GM18508 (cell line): ENCODE data around the gene LGALS9.
"Not testable (repeated sequence)": the region's sequence is repeated elsewhere in the genome, so short reads cannot be mapped to it uniquely, and the experiment has no call there.

Source experiments
- ATAC-seq: cut with Tn5 transposase; IDR thresholded peaks from one replicate; pipeline ENCODE4 v1.9.1; 2021; ENCODE audit warnings: moderate number of reproducible peaks; ENCODE audit not compliant: insufficient read depth, unreplicated experiment

Gene LGALS9

DNA sequence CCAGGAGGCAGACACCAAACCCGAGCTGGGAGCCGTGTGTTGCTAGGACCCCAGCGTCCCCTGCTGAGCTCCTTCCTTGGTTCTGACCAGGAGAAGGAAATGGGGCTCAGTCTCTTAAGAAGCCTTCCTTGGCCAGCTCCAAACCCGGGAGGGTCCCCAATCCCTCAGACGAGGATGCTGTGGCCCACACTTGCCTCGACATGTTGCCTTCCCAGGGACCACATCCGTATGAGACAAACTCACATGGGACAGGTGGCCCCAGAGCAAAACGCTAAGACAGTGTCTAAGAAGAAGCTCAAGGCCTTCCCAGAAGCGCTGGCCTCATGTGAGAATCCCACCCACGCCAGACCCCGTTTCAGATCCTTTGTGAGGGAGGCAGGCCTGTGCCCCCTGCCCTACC is 19.8 kb downstream of the LGALS9 start:
- no peak for ATAC-seq

DNA sequence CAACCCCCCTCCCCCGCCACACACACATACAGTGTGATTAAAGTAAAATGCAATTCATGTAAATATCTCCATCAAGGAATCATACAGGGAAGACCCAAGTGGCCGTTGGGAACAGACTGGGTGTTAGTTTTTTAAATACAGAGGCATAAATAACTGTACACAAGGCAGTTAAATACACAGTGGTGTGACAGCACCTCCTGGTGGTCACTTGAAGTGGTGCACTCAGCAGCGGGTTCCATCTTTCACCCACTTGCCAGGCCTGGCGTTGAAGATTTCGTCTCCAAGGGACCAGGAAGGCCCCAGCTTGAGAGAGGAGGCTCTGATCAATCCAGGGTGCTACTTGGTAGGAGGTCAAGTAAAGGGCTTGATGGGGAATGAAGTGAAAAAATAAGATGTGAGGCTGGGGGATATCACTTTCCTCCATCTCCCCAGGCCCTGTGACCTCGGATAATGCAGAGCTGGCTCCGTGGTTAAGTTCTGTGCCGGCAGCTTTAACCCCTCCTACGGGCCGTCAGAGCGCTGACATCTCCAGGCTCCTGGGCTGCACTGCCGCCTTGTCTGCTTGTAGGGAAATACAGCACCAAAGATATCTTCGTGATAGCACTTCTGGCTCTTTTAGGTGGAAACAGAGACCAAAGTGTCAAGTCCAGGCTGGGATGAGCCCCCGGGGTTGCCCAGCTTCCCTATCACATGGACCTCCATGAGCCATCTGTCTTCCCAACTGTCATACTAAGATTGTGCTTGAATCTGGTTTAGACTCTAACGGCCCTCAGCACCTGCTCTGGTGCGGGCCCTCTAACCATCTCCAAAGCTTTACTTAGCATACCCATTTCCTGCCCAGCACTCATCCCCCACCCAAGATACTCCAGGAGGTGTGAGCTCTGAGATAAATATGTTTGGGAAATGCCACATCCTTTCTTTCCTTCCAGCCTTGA is 20.7 kb downstream of the LGALS9 start:
- ATAC-seq: no peak

- ATAC-seq: not testable (repeated sequence)
Observed at GRCh38 chr17:27653449-27653971, 22.5 kb downstream of the LGALS9 start.

DNA sequence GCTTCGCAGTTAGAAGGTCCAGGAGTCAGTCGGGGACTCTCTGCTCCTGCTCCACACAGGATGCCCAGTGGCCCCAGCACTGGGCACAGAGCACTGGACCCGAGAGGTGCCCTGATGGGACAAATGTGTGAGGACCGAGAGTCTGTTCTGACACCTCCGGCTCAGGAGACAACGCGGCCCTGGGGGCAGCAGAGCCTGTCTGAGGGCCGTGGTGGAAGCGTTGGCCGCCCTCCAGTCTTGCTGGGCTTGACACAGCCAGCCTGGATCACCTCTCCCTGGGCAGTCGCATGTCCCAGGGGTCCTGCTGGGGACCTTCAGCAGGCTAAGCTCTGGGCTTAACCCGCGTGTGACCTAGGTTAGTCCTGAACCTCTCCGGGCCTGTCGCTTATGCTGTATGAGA is 23.1 kb downstream of the LGALS9 start:
- ATAC-seq: no peak

DNA sequence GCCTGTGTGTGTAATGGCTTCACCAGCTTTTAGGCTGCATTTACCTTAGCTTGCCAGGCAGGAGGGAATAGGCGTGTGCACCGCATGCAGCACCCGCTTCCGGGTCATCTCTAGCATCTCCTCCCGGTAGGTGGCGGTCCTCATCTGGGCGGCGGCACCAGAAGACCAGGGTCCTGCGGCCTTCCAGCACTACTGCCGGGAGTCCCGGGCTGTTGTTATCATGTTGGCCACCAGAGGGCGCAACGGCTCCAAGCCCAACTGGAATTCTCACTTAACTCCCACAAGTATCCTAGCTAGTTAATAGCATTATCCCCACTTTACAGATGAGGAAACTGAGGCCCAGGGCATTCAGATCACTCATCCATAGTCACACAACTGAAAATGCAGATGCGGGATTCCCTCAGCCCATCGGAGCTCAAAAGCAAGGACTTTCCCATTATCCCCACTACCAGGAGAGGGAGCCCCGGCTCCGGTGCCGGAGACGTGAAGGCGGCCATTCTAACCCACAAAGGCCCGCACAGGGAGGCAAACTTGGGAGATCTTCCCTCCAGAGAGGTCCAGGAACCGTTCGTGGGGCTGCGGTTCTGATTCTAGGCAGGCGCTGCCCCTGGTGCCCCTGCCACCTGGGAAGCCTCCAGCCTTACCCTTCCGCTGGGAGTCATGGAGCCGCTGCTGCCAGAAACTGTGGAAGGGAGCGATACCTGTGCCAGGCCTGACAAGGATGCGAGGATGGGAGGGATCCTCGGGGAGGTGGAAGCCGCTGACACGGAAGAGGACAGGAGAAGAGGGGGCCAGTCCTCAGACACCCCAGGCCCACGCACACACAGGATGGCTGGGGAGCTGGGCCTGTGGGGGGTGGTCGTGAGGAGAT is 23.9 kb downstream of the LGALS9 start:
- ATAC-seq: no peak

- not testable (repeated sequence) for ATAC-seq
Observed at GRCh38 chr17:27655525-27656111, 24.6 kb downstream of the LGALS9 start.

- not testable (repeated sequence) for ATAC-seq
Observed at GRCh38 chr17:27656620-27657019, 25.6 kb downstream of the LGALS9 start.

DNA sequence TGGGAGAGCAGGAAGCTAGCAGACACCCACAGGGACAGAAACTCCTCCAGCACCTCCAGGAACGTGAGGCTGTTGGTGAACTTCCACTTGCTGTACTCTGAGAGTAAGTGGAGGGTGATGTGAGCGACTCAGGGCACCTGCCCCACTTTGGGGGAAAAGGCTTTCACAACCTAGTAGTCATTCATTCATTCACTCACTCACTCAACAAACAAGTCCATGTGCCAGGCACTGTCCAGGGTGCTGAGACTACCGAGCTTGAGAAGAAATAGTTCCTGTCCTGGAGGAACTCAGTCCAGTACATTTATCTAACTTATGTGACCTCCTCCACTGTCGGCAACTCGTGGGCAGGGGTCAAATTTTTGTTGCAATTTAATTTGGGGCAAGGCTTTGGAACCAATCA is 26.6 kb downstream of the LGALS9 start:
- ATAC-seq: no peak

DNA sequence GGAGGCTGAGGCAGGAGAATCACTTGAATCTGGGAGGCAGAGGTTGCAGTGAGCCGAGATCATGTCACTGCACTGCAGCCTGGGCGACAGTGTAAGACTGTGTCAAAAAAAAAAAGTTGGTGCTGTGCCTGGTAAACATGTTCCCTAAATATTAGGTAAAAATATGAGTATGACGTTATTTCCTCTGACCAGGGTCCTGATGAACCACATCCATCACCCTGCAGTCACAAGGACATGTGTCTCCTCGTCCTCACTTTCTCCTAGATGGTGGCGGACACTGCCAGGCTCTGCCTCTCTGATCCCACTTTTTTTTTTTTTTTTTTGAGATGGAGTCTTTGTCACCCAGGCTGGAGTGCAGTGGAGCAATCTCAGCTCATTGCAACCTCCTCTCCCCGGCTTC is 28.7 kb downstream of the LGALS9 start:
- no peak for ATAC-seq

- no peak for ATAC-seq
Observed at GRCh38 chr17:27660436-27660835, 29.4 kb downstream of the LGALS9 start.

GRCh38 chr17:27663936-27664605 is 33.1 kb downstream of the LGALS9 start:
- no peak for ATAC-seq

DNA sequence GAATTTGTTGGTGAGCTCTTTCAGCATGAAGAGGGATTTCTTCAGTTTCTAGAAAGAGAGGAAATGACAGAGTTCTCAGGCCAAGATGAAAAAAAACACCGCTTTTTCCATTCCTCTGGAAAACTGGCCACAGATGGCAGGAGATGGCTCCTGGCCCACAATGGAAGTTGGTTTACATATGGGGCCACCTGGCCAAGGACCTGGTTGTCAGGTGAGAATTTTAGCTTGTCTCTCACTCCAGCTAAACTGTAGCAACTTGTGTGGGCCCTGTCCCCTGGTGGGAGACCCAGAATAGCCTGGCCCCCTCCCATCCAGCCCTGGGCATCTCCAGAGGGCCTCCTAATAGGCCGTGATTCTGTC is 33.6 kb downstream of the LGALS9 start:
- ATAC-seq: no peak

GRCh38 chr17:27665549-27665948 is 34.6 kb downstream of the LGALS9 start:
- no peak for ATAC-seq

GRCh38 chr17:27666270-27666669 is 35.3 kb downstream of the LGALS9 start:
- ATAC-seq: not testable (repeated sequence)

GRCh38 chr17:27666831-27667560 is 36.0 kb downstream of the LGALS9 start:
- ATAC-seq: no peak

DNA sequence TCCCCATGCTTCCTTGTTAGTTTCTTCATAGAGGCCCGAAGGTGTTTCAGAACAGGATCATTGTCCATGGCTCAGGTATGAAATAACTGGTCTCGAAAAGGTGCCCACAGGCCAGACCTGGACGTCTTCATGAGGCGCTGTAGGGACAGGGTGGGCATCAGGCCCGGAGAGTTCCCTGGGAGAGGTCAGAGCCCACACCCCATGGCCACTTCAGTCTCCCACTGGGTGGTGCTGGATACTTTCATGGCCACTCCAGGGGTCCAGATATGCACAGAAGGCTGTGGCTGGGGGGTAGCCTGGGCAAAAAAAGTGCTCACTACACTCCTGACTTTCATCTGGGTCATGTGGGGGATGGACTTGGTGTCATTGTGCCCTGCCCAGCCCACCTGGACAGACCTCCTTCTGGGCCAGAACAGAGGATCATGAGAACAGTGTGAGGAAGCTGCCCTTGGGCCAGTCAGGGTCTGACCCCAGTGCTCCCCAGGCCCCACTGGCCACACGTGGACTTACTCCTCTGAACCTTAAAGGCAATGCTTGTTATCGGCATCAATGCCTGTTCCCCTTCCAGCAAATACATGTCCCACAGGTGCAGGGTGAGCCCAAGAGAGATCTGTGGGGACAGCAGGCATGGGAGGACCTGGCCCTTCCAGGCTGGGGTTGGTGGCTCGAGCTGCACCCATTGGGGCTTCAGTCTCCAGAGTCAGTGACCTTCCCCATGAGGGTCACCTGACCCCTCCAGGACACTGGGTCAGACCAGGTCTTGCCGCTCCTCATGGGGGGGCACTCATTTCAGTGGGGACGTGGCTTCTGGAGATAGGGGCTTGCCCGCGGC is 36.9 kb downstream of the LGALS9 start:
- ATAC-seq: no peak

GRCh38 chr17:27668488-27668823 is 37.5 kb downstream of the LGALS9 start:
- ATAC-seq: no peak

DNA sequence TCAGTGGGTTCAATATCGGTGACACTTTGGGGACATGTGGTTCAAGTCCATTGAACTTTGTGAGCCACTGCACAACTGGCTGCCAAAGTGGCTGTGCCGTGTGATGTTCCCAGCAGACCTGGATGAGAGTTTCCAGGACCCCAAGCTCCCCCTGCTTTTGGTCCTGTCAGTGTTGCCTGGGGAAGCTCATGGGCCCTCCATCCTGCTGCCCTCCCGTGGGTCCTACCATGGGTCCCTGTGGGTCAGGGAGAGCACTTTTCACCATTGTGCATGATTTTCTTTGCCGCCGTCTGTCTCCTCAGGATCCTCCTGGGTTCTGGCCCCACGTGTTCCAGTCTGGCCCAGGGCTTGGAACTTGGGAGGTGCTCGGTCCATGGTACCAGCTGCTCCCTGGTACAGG is 38.1 kb downstream of the LGALS9 start:
- no peak for ATAC-seq

DNA sequence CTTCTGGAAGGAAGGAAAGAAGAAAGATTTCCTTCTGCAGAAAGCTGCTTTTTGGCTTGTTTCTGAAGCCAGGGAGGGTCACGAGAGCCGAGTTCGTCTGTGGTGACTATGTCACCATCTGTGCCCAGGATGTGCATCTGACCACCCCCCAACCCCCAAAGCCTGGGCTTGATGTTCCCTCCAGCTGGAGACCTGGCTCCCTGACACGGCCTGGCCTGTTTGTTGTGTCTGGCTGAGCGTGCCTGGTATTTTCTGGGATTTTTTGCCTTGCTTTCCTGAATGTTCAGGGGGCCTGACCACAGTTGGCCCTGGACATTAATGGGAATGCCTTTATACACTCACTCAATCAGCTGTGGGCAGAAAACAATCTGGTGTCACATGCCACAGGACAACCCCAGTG is 38.9 kb downstream of the LGALS9 start:
- no peak for ATAC-seq
